Measurements from ENCODE around the gene RER1.

The RER1 gene, protein sequence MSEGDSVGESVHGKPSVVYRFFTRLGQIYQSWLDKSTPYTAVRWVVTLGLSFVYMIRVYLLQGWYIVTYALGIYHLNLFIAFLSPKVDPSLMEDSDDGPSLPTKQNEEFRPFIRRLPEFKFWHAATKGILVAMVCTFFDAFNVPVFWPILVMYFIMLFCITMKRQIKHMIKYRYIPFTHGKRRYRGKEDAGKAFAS

DNA sequence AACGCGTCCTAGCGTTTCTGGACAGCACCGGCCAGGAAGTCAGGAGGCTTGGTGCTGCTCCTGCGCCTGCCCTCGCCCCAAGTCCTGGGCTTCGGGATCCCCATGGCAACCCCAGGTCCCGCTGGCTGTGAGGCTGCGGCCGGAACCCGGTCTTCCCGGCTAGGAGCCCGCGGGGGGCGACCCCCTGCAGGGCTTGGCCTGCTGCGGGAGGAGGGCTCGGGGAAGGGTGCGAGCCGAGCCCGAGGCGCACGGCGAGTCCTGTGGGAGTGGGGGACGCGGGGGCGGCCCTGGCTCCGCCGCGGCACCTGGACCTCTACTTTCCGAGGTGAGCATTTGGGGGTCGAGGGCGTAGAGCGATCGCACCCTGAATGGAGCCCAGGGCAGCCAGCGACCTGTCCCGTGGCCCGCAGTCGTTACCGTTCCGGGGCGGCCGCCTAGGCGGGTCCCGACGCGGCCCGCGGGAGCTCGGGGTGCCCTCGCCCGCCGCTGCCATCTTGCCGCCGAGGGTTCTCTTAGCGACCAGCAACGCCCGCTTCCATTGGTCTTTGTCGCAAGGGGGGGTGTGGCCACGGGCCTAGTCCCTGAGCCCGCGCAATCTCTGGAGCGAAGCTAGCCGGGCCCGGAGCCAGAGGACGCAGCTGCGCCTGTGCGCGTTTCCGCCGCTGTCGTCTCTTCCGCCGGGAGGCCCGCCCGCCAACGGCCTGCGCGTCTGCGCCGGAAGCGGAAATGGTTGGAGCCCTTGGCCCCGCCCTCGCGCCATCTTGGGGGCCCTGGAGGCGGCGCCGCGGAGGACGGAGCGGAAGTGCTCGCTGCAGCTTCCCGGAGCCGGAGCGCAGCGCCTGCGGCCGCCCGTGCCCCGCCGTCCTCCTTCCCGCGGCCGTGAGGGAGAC is at the start of gene RER1, which contains the start of gene MORN1:
Gene RER1 (plus strand): TSS at position 801 of the 890 bp plus-strand sequence. CDS start 3,950 bp downstream, outside the sequence.
Gene MORN1 (minus strand): TSS at position 514 of the 890 bp plus-strand sequence. CDS start 21 bp downstream, at position 493.
- peak; percentile 98 for DNase-seq

DNA sequence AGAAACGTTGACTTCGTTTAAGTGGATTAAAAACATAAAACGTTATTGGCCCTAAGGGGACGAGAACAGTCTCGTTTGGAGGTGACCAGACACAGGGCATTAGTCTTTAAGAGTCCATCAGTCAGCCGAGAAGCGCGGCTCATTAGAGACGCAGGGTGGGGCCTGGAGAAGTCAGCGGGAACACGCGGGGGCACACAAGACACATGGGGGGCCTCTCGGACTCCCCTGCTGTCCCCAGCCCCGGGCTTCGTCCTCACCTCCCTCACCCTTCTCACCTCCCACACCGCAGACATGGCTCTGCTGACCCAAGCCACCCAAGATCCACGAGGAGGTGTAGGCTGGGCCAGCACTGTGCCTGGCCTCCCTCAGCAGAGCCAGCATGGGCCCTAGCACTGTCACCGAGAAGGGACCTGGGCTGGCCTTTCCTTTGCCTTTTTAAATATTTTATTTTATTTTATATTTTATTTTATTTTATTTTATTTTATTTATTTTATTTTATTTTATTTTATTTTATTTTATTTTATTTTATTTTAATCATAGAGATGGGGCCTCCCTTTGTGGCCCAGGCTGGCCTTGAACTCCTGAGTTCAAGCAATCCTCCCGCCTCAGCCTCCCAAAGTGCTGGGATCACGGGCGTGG is 49.1 kb upstream of the RER1 start:
- DNase-seq = no peak

DNA sequence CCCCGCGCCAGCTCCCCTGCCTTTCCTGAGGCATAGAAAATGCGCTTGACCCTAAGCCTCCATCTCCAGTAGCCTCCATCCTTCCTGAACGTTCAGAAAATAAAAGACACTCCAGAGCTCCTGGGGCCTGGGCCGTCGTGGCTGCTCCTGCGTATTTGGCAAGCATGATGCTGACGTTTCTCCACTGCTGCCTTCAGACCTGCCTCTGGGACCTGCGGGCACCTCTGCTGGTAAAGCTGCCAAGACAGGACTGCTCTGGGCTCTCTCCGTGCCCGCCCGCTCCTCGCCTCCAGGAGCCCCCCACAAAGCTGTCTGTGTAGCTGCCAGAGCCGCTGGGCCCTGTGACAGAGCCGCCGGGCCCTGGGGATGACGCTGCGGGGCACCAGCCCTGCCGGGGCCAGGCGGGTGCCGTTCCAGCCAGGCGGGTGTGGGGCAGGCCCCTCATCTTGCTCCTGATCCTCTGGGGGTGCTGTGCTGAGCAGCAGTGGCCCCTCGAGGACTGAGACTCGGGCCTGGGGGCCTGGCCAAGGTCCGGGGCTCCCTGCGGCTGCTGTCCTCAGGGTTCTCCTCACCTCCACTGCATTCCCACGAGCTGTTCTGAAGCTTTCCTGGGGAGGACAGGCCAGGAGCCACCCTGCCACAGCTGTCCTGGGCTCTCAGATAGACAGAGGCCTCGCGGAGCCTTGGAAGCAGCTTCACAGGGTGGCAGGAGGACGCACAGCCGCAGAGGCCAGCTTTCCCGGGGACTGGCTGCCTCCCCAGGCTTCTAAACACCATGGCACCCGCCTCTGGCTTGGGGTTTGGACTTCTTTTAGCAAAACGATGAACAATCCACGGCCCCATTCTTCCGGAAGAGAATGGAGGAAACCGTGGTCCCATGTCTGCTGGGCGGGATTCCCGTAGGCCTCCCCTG is 48.4 kb upstream of the RER1 start:
- DNase-seq = no peak

DNA sequence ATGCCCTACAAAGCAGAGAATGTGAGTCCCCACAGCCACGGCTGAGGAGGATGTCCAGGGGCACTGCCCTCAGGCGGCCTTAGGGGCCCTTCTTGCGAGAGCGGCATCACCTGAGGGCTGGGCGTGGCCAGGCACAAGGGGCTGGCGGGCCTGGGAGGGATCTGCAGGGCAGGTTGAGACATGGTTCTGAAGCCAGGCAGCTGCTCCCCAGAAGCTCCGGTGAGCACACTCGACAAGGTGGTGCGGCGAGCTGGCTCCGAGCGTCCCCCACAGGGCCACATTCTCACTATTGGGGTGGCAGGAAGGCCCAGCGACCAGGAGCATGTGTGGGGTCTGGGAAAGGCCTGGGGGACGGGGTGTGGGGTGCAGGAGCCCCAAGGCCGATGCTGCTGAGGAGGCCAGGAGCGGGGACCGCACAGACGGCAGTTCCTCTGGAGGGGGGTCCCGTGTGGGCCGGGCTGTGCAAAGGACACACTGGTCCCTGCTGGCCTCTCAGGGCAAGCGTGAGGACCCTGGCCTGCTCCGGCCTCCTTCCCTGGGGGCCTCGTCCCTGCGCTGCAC is 47.4 kb upstream of the RER1 start:
- DNase-seq = no peak

DNA sequence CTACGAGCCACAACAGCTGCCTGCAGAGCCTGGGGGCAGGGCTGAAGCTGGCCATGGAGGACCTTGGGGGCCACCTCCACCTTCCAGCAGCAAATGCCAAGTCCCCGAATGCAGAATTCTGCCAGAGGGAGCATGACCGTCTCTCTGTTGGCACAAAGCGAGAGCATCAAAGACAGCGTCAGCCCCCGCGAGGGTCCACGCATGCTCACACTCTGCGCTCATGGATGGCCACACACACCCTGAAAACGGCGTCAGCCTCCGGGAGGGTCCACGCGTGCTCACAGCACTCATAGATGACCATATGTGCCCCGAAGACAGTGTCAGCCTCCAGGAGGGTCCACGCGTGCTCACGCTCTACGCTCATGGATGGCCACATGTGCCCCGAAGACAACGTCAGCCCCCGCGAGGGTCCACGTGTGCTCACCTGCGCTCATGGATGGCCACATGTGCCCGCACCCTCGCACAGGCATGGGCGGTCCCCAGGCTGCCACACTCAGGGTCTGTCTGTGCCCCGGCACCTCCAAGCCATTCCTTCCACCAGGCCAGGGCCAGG is 46.8 kb upstream of the RER1 start:
- no peak for DNase-seq

DNA sequence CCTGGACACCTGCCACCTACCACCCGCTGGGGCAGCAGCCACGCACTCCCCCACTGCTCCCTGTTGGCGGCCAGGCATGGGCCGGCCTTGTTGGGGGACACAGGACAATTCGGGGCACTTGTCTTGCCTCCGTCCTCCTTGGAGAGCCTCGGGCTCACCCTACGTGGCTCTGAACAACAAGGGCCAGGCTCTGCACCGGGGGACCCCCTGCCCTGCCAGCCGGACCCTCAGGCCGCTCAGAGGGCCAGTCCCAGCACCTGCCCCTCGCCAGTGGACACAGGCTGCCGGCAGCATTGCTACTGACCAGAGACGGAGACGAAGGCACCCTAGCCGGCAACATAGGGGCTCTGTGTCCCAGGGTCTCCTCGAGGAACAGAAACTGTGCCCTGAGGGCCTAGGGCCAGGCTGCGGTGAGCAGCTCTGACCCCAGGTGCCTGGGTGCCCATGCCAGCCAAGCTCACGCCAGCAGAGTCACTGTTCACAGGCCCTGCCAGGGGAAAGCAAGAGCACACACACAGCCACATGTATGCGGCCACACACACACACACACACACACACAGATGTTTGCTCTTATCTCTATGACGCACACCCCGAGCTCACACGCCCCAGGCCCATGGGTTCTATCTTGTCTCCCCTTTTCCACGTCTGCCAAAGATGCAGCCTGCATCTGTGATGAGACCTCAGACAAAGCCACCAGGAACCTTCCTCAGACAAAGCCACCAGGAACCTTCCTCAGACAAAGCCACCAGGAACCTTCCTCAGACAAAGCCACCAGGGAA is 46.2 kb upstream of the RER1 start:
- DNase-seq = no peak

DNA sequence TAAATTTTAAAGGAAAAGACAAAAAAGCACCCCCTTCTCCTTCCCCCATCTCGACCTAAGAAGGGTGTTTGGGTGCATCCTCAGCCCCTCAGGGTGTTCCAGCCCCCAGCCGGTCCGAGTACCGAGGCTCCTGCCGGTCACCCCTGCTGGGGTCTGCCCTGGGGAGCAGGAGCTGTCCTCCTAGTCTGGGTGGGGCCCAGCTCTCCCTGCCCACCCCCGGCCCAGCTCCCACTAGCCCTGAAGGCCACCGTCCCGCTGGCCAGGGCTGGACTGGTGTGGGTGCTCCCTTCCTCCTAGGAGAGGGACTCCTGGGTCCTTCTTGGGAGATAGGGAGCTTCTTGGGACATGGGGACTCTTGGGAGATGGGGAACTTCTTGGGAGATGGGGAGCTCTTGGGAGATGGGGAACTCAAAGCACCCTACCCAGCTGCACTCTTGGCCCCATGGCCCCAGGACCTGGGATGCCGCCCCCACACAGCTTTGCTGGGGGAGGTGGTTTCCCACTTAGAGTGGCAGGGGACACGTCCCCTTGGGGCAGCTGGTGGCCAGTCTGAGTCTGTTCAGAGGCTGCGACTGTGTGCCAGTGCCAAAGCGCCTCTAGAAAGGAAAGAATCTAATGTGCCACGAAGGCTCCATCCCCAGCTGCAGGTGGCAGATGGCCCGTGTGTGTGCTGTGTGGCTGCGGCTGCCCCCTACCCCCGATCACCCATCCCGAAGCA is 44.8 kb upstream of the RER1 start:
- DNase-seq = no peak

DNA sequence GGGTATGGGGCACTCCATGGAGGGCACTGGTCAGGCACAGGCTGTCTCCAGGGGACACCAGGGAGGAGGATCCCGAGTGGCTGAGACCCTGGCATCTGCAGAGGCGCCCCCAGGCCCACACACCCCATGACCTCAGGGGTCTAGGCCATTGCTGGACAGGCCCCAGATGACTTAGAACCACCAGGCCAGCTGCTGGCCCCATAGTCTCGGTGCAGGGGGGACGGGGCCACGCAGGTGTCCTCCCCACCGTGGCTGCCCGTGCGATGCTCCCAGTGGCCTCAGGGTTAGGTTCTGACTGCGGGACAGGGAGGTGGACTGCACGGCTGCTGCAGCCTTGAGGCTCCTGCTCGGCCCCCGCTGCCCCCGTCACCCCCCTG is 44.2 kb upstream of the RER1 start:
- no peak for DNase-seq

DNA sequence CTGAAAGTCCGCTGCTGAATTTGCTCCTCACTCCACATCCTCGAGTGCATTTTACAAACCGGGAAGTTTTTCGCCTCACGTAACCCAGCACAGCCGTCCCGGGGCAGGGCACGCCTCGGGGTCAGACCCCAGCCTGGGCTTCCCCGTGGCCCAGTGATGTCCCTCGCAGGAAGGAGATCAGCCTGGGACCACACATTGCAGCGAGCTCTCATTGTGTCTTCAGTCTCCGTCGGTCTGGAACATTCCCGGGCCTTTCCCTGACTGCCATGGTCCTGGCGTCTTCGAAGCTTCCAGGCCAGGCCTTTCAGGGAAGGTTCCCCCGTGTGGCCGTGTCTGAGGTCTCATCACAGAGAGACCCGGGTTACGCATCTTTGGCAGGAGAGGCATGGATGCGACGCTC is 43.7 kb upstream of the RER1 start:
- no peak for DNase-seq

DNA sequence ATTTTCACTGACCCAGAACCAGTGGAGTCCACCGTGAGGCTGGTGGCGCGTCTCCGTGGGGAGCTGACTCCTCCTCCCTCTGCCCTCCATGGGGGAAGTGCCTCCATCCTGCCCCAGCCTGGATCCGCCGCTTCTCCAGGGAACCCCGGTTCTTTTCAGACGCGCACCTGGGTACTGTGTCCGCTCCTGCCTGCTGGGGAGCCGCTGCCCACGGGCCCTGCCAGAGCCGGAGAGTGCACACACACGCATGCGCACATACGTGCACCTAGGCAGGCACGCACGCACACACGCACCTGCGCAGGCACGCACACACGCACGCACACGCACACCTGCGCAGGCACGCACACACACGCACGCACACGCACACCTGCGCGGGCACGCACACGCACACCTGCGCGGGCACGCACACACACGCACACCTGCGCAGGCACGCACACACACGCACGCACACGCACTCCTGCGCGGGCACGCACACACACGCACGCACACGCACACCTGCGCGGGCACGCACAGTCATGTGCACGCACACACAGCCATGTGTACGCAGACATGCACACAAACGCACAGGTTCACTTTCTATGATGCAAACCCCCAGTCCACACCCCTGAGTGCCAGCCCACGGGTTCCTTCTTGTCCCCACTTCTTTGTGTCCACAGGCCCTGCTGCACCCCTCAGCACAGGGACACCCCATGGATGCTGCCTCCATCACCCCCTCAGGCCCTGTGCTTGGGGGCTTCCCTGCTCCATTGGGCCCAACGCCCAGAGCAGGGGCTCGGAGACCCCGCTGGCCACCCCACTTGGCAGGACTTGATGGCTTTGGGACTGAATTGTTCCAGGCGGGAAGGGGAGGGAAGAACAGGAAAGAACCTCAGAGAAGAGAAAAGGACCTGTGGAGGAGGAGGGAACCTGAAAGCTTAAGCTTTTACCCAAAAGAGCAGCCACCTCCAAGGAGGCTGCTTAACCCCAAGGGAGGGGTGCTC is 43.0 kb upstream of the RER1 start:
- no peak for DNase-seq

DNA sequence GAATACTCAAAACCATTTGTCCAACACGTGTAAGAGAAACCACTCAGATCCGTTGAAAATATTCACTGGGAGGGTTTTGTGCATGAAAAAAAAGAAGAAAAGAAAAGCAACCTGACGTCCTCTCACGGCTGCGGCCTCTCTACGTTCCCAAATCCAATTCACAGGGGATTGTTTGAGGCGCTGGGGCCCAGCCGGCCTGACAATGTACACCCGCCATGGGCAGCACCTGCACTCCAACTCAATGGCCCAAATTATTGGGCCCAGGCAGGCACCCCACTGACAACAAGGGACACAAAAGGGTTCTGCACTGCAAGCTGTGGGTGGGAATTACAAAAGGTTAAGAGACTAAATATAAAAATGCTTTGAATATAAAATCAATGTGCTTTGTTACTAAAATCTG is 41.8 kb upstream of the RER1 start:
- no peak for DNase-seq

DNA sequence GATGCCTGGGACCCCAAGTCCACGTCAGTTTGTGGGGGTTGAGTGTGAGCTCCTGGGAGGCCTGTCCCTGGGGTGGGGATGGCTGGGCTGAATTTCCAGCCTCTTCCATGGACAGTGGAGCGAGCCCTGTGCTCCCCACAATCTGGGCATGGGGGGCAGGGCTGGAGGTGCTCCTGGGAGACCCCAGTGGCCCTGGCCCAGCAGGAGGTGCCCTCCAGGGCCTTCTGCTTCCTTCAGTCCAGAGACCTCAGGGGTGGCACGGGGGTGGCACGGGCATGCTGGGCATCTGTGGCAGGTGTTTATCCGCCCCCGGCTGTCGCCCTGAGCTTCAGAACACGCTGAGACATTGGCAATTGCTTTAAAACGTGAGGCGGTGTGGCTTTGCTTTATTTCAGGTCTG is 41.1 kb upstream of the RER1 start:
- DNase-seq = no peak

DNA sequence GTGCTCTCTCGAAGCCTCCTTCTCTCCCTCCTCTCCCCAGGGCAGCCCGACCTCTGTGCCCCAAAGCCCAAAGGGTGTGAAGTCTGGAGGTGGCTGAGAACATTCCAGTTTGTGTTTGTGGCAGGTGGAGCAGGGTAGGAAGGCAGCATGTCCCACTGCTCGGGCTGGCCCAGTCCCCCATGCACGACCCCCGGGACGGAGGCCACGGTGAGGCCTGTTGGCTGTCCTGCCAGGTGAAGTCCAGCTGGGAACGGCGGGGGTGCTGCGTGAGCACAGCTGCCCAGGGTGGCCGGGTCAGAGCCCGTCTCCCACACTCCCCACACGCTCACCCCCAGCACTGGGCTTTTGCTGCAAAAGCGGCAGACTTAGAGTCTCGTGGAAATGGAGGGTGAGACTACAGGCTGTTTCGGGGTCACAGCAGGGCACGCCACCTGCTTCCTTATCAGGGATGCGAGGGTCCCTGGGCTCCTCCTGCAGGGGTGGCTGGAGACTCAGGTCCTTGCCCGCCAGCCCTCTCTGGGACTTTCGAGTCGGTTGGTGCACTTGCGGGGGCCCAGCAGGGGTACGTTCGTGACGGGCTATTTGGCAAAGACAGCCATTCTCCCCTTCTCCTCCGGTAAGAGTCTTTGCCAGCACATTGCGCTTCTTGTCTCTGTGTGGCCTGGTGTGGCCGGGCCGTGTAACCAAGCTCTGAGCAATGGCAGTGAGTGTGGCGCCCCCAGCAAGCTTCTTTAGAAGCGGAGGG is 40.6 kb upstream of the RER1 start:
- DNase-seq = no peak

DNA sequence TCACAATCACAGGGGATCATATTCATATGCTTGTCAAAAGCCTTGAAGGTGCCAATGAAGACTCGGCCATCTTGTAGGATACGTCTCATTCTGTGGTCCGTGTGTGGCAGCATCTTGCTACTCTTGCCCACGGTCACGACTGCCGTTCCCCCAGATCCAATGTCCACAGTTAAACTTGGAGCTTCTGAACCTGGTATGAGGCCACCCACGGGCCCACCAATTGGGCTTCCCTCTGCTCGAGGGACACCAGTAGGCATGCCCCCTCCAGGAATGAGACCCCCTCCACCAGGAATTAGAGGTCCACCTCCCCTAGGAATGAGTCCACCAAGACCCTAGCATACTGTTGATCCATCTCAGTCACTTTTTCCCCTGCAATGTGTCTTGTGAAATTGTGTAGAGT is 39.9 kb upstream of the RER1 start:
- no peak for DNase-seq

DNA sequence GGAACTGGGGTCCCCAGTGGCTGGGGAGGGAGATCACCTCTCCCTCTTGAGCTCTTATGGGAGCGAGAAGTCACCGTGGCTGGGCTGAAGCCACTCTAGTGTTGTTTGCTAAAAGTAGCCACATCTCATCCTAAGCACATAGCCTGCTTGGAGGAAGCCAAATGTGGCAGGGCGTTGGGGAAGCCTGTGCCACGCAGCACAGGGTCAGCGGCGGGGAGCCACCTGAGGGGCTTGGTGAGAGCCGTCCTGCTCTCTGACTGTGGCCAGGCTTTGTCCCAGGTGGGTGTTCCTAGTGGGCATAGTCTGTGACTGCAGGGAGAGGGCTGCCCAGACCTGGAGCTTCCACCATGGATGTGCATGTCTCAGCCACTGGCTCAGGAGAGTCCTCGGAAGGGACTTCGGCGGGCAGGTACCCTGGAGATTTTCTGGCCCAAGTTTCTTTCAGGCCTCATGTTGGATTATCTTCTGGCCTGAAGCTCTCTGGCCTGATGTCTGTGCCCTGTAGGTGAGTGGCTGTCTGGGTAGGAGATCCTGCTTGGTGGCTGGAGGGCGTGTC is 39.2 kb upstream of the RER1 start:
- no peak for DNase-seq

DNA sequence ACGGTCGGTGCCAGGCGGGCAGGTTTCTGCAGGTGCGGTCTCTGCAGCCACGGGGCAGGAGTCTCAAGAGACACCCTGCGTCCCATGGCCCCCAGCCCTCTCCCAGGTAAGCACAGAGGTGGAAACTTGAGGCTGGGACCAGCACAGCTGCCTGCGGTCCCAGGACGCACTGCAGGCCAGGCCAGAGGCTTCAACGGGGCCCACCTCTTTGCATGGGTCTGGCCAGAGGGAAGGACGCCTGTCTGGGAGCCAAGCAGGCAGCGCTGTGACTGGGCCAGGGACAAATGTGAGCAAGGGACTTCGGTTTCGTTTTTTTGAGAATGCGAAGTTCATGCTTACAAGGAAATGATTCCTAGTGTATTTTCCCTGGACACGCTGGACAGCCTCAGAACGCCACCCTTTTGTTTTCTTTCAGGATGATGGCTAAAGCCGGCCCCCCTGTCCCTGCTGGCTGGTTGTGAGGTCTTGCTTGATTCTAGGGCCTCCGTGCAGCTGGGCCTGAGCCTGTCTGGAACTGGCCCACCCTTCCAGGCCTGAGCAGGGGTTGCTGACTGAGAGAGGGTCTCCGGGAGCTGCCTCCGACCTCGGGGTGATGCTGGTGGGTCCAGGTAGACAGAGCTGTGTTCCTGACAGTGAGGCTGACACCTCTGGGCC is 38.6 kb upstream of the RER1 start:
- no peak for DNase-seq

DNA sequence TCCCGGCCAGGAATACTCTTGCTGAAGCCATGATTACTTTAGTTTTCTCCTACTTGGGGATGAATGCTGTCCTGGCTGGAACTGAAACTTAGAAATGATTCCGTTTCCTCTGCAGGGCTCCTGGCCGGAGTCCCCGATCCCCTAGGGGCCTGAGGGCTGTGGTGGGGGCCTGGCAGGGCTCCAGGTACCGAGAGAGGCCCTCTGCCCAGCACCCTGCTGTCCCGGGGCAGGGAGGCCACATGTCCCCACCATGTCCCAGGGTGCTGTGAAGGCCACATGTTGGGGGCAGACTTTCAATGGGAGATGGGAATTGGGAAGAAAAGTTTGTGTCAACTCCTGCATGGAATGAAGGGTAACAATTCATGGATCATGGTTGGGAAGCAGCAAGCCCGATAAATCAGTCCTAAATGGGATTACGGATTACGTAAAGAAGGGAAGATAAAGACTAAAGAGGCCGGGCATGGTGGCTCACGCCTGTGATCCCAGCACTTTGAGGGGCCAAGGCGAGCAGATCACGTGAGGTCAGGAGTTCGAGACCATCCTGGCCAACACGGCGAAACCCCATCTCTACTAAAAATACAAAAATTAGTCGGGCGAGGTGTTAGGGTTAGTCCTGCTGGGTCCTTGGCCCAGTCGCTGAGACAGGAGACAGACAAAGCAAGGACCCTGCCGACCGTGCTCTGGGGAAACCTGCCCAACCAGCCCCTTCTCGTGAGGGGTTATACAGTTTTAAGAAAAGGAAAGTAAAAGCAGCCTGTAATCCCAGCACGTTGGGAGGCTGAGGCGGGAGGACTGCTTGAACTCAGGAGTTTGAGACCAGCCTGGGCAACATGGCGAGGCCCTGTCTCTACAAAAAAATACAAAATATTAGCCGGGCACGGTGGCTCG is 37.8 kb upstream of the RER1 start:
- DNase-seq = no peak
